ENCODE measurements around the gene BTBD9. TPM values are rescaled to one million over a fixed set of nuclear protein-coding genes. Genes with fewer than 3 reads are reported as not detected.

Gene BTBD9
- polyA plus RNA-seq, 1 donor (not counting 4 experiments of a cell fraction or from before 2014, with no cell fraction given), result 6.8 TPM

GRCh38 chr6:38650207-38650752 lies 10.6 kb upstream of the BTBD9 start:
- H3K27ac ChIP-seq (ENCODE audit: control insufficient read depth, insufficient read depth, low read length), result no peak overlapping the region
- H3K9me1 ChIP-seq (ENCODE audit: control insufficient read depth, extremely low read depth, insufficient read depth, low read length), result no peaks in the 10 kb centered on the region
- DNase-seq (ENCODE audit: low read depth, low spot score) (no peak), FAIRE-seq (no peak)
- no peak overlapping the region for H2AFZ ChIP-seq (ENCODE audit: control insufficient read depth, low read length)
- dilution Hi-C loops (cut with MboI; ENCODE audit: extremely low pct_ligation_motif_present, low sequenced_read_pairs), result no loop called here
- H4K20me1 ChIP-seq (ENCODE audit: control insufficient read depth, extremely low read depth, insufficient read depth, low read length), result no peaks in the 10 kb centered on the region
- no peaks in the 10 kb centered on the region for H3K9me3 ChIP-seq (ENCODE audit: control insufficient read depth, low read depth, low read length)
- no peaks in the 10 kb centered on the region for H3K36me3 ChIP-seq (ENCODE audit: control insufficient read depth in 2 of 2, extremely low read depth in 1 of 2, insufficient read depth in 2 of 2, low read length in 2 of 2)
- no peaks in the 10 kb centered on the region for H3K4me1 ChIP-seq (ENCODE audit: control insufficient read depth, extremely low read depth, insufficient read depth, low read length)
- TF ChIP-seq CTCF (optimal IDR thresholded peaks at IDR 0.05 in 1 of 3, IDR thresholded peaks at IDR 0.05 in 1 of 3, conservative IDR thresholded peaks at IDR 0.05 in 1 of 3; ENCODE audit: extremely low read depth in 1 of 3, insufficient read depth in 2 of 3, low read length in 3 of 3), result no peak
- no peak for TF ChIP-seq EZH2 (IDR thresholded peaks at IDR 0.05; ENCODE audit: low read length)
- no peaks in the 10 kb centered on the region for H3K27me3 ChIP-seq (ENCODE audit: control insufficient read depth, extremely low read depth, insufficient read depth, low read length)
- no peaks in the 10 kb centered on the region for H3K79me2 ChIP-seq (ENCODE audit: control insufficient read depth, insufficient read depth, low read length)
- H3K9ac ChIP-seq (ENCODE audit: control insufficient read depth, extremely low read depth, insufficient read depth, low read length), result no peak overlapping the region
- no peak overlapping the region for H3K4me2 ChIP-seq (ENCODE audit: control insufficient read depth, extremely low read depth, insufficient read depth, low read depth, low read length)
- no peak overlapping the region for H3K4me3 ChIP-seq (ENCODE audit: control insufficient read depth in 2 of 3, extremely low read depth in 1 of 3, insufficient read depth in 2 of 3, low read depth in 1 of 3, low read length in 3 of 3)

- H3K9me1 ChIP-seq (ENCODE audit: control insufficient read depth, extremely low read depth, insufficient read depth, low read length), result no peaks in the 10 kb centered on the region
- no peak overlapping the region for H3K4me3 ChIP-seq (ENCODE audit: control insufficient read depth in 2 of 3, extremely low read depth in 1 of 3, insufficient read depth in 2 of 3, low read depth in 1 of 3, low read length in 3 of 3)
- no peak overlapping the region for H3K9ac ChIP-seq (ENCODE audit: control insufficient read depth, extremely low read depth, insufficient read depth, low read length)
- no peaks in the 10 kb centered on the region for H3K9me3 ChIP-seq (ENCODE audit: control insufficient read depth, low read depth, low read length)
- no peak overlapping the region for H3K27ac ChIP-seq (ENCODE audit: control insufficient read depth, insufficient read depth, low read length)
- FAIRE-seq (no peak), DNase-seq (ENCODE audit: low read depth, low spot score) (no peak)
- H2AFZ ChIP-seq (ENCODE audit: control insufficient read depth, low read length), result no peak overlapping the region
- no peaks in the 10 kb centered on the region for H3K27me3 ChIP-seq (ENCODE audit: control insufficient read depth, extremely low read depth, insufficient read depth, low read length)
- H4K20me1 ChIP-seq (ENCODE audit: control insufficient read depth, extremely low read depth, insufficient read depth, low read length), result no peaks in the 10 kb centered on the region
- H3K36me3 ChIP-seq (ENCODE audit: control insufficient read depth in 2 of 2, extremely low read depth in 1 of 2, insufficient read depth in 2 of 2, low read length in 2 of 2), result no peaks in the 10 kb centered on the region
- no peaks in the 10 kb centered on the region for H3K4me1 ChIP-seq (ENCODE audit: control insufficient read depth, extremely low read depth, insufficient read depth, low read length)
- no peak for TF ChIP-seq CTCF (optimal IDR thresholded peaks at IDR 0.05 in 1 of 3, IDR thresholded peaks at IDR 0.05 in 1 of 3, conservative IDR thresholded peaks at IDR 0.05 in 1 of 3; ENCODE audit: extremely low read depth in 1 of 3, insufficient read depth in 2 of 3, low read length in 3 of 3)
- no peak for TF ChIP-seq EZH2 (IDR thresholded peaks at IDR 0.05; ENCODE audit: low read length)
- no peaks in the 10 kb centered on the region for H3K79me2 ChIP-seq (ENCODE audit: control insufficient read depth, insufficient read depth, low read length)
- no peak overlapping the region for H3K4me2 ChIP-seq (ENCODE audit: control insufficient read depth, extremely low read depth, insufficient read depth, low read depth, low read length)
- dilution Hi-C loops (cut with MboI; ENCODE audit: extremely low pct_ligation_motif_present, low sequenced_read_pairs), result no loop called here
These were observed 10.0 kb upstream of the BTBD9 start for GRCh38 chr6:38649744-38650143.
